HEK293 (cell line): ENCODE measurements around the gene LARP1.

Source experiments
- CTCF ChIP-seq: fragments of 450-650 bp; formaldehyde crosslinking; IDR thresholded peaks from 2 replicates; pipeline ENCODE4 v1.5.1; 2016; ENCODE audit warnings: missing biosample characterization, missing genetic modification characterization
- MEIS1 ChIP-seq: sonication (generic); formaldehyde crosslinking; IDR thresholded peaks from 2 replicates; pipeline ENCODE4 v1.8.1; 2022; ENCODE audit warnings: missing genetic modification reagents, mild to moderate bottlenecking, borderline replicate concordance
- PRDM10 ChIP-seq: fragments of 450-650 bp; formaldehyde crosslinking; IDR thresholded peaks from 2 replicates; pipeline ENCODE4 v1.5.1; 2016; ENCODE audit warnings: missing biosample characterization, missing genetic modification characterization
- YY1 ChIP-seq: fragments of 450-650 bp; formaldehyde crosslinking; IDR thresholded peaks from 2 replicates; pipeline ENCODE4 v1.5.1; 2018; ENCODE audit warnings: missing biosample characterization, missing genetic modification characterization
- ZNF335 ChIP-seq: fragments of 450-650 bp; formaldehyde crosslinking; conservative IDR thresholded peaks from 2 replicates; pipeline ENCODE4 v1.5.1; 2016; ENCODE audit warnings: missing biosample characterization, missing genetic modification characterization
- ZNF341 ChIP-seq: fragments of 450-650 bp; formaldehyde crosslinking; IDR thresholded peaks from 2 replicates; pipeline ENCODE4; 2016; ENCODE audit warnings: low read depth, missing biosample characterization, missing genetic modification characterization
- ZNF404 ChIP-seq: fragments of 450-650 bp; formaldehyde crosslinking; IDR thresholded peaks from 2 replicates; pipeline ENCODE4 v1.5.1; 2017; ENCODE audit warnings: missing biosample characterization, missing genetic modification characterization
- ZNF510 ChIP-seq: fragments of 450-650 bp; formaldehyde crosslinking; IDR thresholded peaks from 2 replicates; pipeline ENCODE4 v1.5.1; 2018; ENCODE audit warnings: mild to moderate bottlenecking, missing genetic modification characterization, missing biosample characterization; ENCODE audit not compliant: insufficient replicate concordance
- ZNF514 ChIP-seq: fragments of 450-650 bp; formaldehyde crosslinking; IDR thresholded peaks from 2 replicates; pipeline ENCODE4 v1.5.1; 2016; ENCODE audit warnings: missing biosample characterization, missing genetic modification characterization
- ZNF585B ChIP-seq: fragments of 450-650 bp; formaldehyde crosslinking; IDR thresholded peaks from 2 replicates; pipeline ENCODE4 v1.5.1; 2016; ENCODE audit warnings: missing biosample characterization, missing genetic modification characterization
- ZNF704 ChIP-seq: fragments of 450-650 bp; formaldehyde crosslinking; IDR thresholded peaks from 2 replicates; pipeline ENCODE4 v1.5.1; 2016; ENCODE audit warnings: missing biosample characterization, missing genetic modification characterization
- ZNF768 ChIP-seq: fragments of 450-650 bp; formaldehyde crosslinking; IDR thresholded peaks from 2 replicates; pipeline ENCODE4 v1.5.1; 2018; ENCODE audit warnings: missing biosample characterization, mild to moderate bottlenecking, missing genetic modification characterization
- ZNF776 ChIP-seq: fragments of 450-650 bp; formaldehyde crosslinking; IDR thresholded peaks from 2 replicates; pipeline ENCODE4 v1.5.0; 2017; ENCODE audit warnings: missing biosample characterization, missing genetic modification characterization, borderline replicate concordance

GRCh38 chr5:154737667-154738320 lies 17.4 kb upstream of the LARP1 start:
- no peak for TF ChIP-seq ZNF341 (tag by site-specific recombination)
- no peak for TF ChIP-seq ZNF335
- TF ChIP-seq ZNF776 (tag by site-specific recombination), result no peak
- TF ChIP-seq ZNF768 (tag by site-specific recombination), result no peak
- TF ChIP-seq ZNF514 (tag by site-specific recombination), result no peak
- no peak for TF ChIP-seq PRDM10 (tag by site-specific recombination)
- no peak for TF ChIP-seq ZNF510 (tag by site-specific recombination)
- no peak for TF ChIP-seq MEIS1
- TF ChIP-seq ZNF704 (tag by site-specific recombination), result no peak
- TF ChIP-seq YY1 (tag by site-specific recombination), result no peak
- no peak for TF ChIP-seq CTCF (tag by site-specific recombination)
- TF ChIP-seq ZNF404, result no peak
- TF ChIP-seq ZNF585B (tag by site-specific recombination), result no peak
